OCI-LY3 (cell line): ENCODE measurements around the gene EIF3F.

ENCODE experiments used
- CTCF ChIP-seq: fragments of 200-600, 300-600 bp; sonication (generic); IDR thresholded peaks from 2 replicates; pipeline ENCODE4 v1.5.1; 2014; ENCODE audit warnings: antibody characterized with exemption, low read length, low read depth
- EZH2phosphoT487 ChIP-seq: fragments of 200-600 bp; shearing (Covaris generic); IDR thresholded peaks from 2 replicates; pipeline ENCODE4 v1.6.1; 2018; ENCODE audit warnings: antibody characterized with exemption, mixed run types, low read depth

- TF ChIP-seq CTCF, result no peak
- no peak for TF ChIP-seq EZH2phosphoT487
These were observed 30.9 kb downstream of the EIF3F start for GRCh38 chr11:8017894-8018483.
